ENCODE measurements around the gene ZNF775.

- TF ChIP-seq ZMAT5 (CRISPR knock-in tag; IDR thresholded peaks at IDR 0.05; ENCODE audit: borderline replicate concordance, low read depth): no peak
- TF ChIP-seq FOXP1 (IDR thresholded peaks at IDR 0.05): no peak
- TF ChIP-seq FOXP1 (CRISPR knock-in tag; IDR thresholded peaks at IDR 0.05): no peak
- no peak for TF ChIP-seq HMG20A (CRISPR knock-in tag; IDR thresholded peaks at IDR 0.05; ENCODE audit: borderline replicate concordance)
- no peak for TF ChIP-seq ZNF18 (CRISPR knock-in tag; IDR thresholded peaks at IDR 0.05; ENCODE audit: insufficient replicate concordance)
- no peak for TF ChIP-seq YEATS2 (CRISPR knock-in tag; IDR thresholded peaks at IDR 0.05; ENCODE audit: borderline replicate concordance)
- TF ChIP-seq SOX5 (CRISPR knock-in tag; IDR thresholded peaks at IDR 0.05; ENCODE audit: borderline replicate concordance): no peak
- TF ChIP-seq EP300 (IDR thresholded peaks at IDR 0.05; ENCODE audit: low read depth in 2 of 2, low read length in 2 of 2): no peak
- TF ChIP-seq EP300 (CRISPR knock-in tag; IDR thresholded peaks at IDR 0.05; ENCODE audit: borderline replicate concordance): no peak
- TF ChIP-seq PRDM4 (CRISPR knock-in tag; IDR thresholded peaks at IDR 0.05; ENCODE audit: borderline replicate concordance): no peak
- TF ChIP-seq HOMEZ (CRISPR knock-in tag; IDR thresholded peaks at IDR 0.05; ENCODE audit: low read depth): no peak
- TF ChIP-seq JUND (CRISPR knock-in tag; IDR thresholded peaks at IDR 0.05): no peak
- TF ChIP-seq CHD2 (IDR thresholded peaks at IDR 0.05; ENCODE audit: low read depth, low read length): no peak
- TF ChIP-seq REL (CRISPR knock-in tag; conservative IDR thresholded peaks at IDR 0.05): no peak
- TF ChIP-seq ZNF232 (CRISPR knock-in tag; IDR thresholded peaks at IDR 0.05; ENCODE audit: borderline replicate concordance): no peak
- no peak for TF ChIP-seq THAP9 (CRISPR knock-in tag; IDR thresholded peaks at IDR 0.05; ENCODE audit: borderline replicate concordance)
These were observed 34.5 kb downstream of the ZNF775 start for GRCh38 chr7:150413640-150414081.
